NCI-H146 treated with DMSO at 0.1 percent for 48 hours (cell line): Measurements from ENCODE around the gene FADS6.

Experiments used
- DNase-seq: peaks from one replicate; lab custom pipeline; 2025; ENCODE audit not compliant: unreplicated experiment; lab: John Stamatoyannopoulos, UW

Gene FADS6

GRCh38 chr17:74833501-74834377, 59.7 kb downstream of the FADS6 start:
- DNase-seq, result no peak

- no peak for DNase-seq
Measured at GRCh38 chr17:74832421-74832820, 61.0 kb downstream of the FADS6 start.

- DNase-seq, result no peak
Measured at GRCh38 chr17:74831444-74832146, 61.8 kb downstream of the FADS6 start.

GRCh38 chr17:74830861-74831260, 62.6 kb downstream of the FADS6 start:
- no peak for DNase-seq

- no peak for DNase-seq
Measured at GRCh38 chr17:74827800-74828199, 65.6 kb downstream of the FADS6 start.
